GM19035 (cell line): ENCODE data around the gene CAMK2G.
A peak's percentile ranks its signal among the peaks of the same experiment; 100 is the strongest.

Experiments
- ATAC-seq: cut with Tn5 transposase; IDR thresholded peaks from one replicate; pipeline ENCODE4 v1.9.1; 2021; ENCODE audit not compliant: unreplicated experiment

The CAMK2G gene

GRCh38 chr10:73884017-73884416, 9.7 kb upstream of the CAMK2G start:
- ATAC-seq = no peak

- ATAC-seq = no peak
Measured at GRCh38 chr10:73881221-73881919, 7.0 kb upstream of the CAMK2G start.

- peak; percentile 76 for ATAC-seq
Measured at GRCh38 chr10:73879296-73880173, 5.2 kb upstream of the CAMK2G start.

- ATAC-seq = no peak
Measured at GRCh38 chr10:73878365-73878764, 4.0 kb upstream of the CAMK2G start.

GRCh38 chr10:73877533-73878160, 3.3 kb upstream of the CAMK2G start:
- ATAC-seq = no peak

- no peak for ATAC-seq
Measured at GRCh38 chr10:73876971-73877370, 2.6 kb upstream of the CAMK2G start.

- ATAC-seq = no peak
Measured at GRCh38 chr10:73876566-73876965, 2.2 kb upstream of the CAMK2G start.

GRCh38 chr10:73876157-73876556, 1.8 kb upstream of the CAMK2G start:
- no peak for ATAC-seq

GRCh38 chr10:73875139-73875475, 752 bp upstream of the CAMK2G start:
- peak; percentile 12 for ATAC-seq

GRCh38 chr10:73873838-73874215, 528 bp downstream of the CAMK2G start:
- ATAC-seq = peak; percentile 4

GRCh38 chr10:73873142-73873837, 1.1 kb downstream of the CAMK2G start:
- ATAC-seq = no peak

- ATAC-seq = no peak
Measured at GRCh38 chr10:73872190-73872710, 2.1 kb downstream of the CAMK2G start.

GRCh38 chr10:73871295-73872189, 2.8 kb downstream of the CAMK2G start:
- ATAC-seq = no peak

- ATAC-seq = no peak
Measured at GRCh38 chr10:73868655-73869195, 5.6 kb downstream of the CAMK2G start.

GRCh38 chr10:73867871-73868631, 6.3 kb downstream of the CAMK2G start:
- no peak for ATAC-seq

GRCh38 chr10:73867126-73867807, 7.1 kb downstream of the CAMK2G start:
- no peak for ATAC-seq

- ATAC-seq = no peak
Measured at GRCh38 chr10:73866621-73867020, 7.7 kb downstream of the CAMK2G start.
